Bronchial epithelial cell (primary cell): ENCODE data around the gene HDAC4. TPM values are rescaled to one million over a fixed set of nuclear protein-coding genes. Genes with fewer than 3 reads are reported as not detected.

Source experiments
- DNase-seq: peaks from one replicate; pipeline ENCODE4 v3.0.0-alpha.2; 2010; ENCODE audit warnings: low read depth
- FAIRE-seq: peaks from 2 replicates; lab custom pipeline; 2011; peaks lifted over from hg19 to GRCh38; lab: Jason Lieb, UNC
- H3K27me3 ChIP-seq: 2 replicates; pipeline ENCODE4 v1.5.1; 2011; ENCODE audit warnings: low read length; ENCODE audit not compliant: control insufficient read depth, insufficient read depth
- H3K36me3 ChIP-seq: 2 replicates; pipeline ENCODE4 v1.5.1; 2011; ENCODE audit warnings: low read length; ENCODE audit not compliant: control insufficient read depth, insufficient read depth
- H3K4me3 ChIP-seq: 2 replicates; pipeline ENCODE4 v1.5.1; 2011; ENCODE audit warnings: mild to moderate bottlenecking, low read depth, low read length, control low read depth
- total RNA-seq: library from RNA; depleted of rRNA; stranded (reverse); fragments of >200 nt; gene quantifications from 2 replicates; pipeline ENCODE4 v1.2.1, GENCODE V29; 2014
- TF ChIP-seq, protein P1 (sequence below): IDR thresholded peaks from 2 replicates; pipeline ENCODE4 v1.5.1; 2011; ENCODE audit warnings: mild to moderate bottlenecking, moderate library complexity, low read length, control low read depth, inconsistent platforms; ENCODE audit not compliant: insufficient read depth, severe bottlenecking

Gene HDAC4
- total RNA-seq, 1 donor from 2014 or later, result 5.3 TPM

DNA sequence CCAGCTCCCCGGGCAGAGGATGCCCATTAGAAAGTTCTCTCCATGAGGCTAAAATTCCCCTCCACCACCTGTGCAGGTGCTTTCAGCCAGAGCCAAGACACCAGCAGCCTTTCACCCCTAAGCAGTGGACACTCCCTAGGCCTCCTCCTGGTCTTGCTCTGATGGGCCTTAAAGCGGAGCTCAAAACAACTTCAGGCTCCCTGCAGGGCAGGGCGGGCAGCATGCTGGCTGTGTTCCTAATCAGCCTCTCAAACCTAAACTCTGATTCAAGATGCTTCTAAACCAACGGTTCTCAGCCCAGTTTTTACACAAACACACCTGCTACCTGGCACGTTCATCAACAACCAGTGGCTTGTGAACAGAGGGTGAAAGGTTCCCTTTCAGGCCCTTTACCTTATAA, 298.6 kb downstream of the HDAC4 start:
- DNase-seq (no peak), FAIRE-seq (no peak)
- no peaks in the 10 kb centered on the region for H3K36me3 ChIP-seq

DNA sequence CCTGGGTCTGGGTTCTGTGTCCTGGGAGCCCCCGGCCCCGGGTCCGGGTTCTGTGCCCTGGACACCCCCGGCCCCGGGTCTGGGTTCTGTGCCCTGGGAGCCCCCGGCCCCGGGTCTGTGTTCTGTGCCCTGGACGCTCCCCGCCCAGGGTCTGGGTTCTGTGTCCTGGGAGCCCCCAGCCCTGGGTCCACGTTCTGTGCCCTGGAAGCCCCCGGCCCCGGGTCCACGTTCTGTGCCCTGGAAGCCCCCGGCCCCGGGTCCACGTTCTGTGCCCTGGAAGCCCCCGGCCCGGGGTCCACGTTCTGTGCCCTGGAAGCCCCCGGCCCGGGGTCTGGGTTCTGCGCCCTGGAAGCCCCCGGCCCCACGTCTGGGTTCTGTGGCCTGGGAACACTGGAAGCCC, 299.0 kb downstream of the HDAC4 start:
- Histone ChIP-seq H3K36me3 (no peaks in the 10 kb centered on the region), H3K27me3 (no peaks in the 10 kb centered on the region), H3K4me3 (no peak overlapping the region)
- TF ChIP-seq, protein P1, sequence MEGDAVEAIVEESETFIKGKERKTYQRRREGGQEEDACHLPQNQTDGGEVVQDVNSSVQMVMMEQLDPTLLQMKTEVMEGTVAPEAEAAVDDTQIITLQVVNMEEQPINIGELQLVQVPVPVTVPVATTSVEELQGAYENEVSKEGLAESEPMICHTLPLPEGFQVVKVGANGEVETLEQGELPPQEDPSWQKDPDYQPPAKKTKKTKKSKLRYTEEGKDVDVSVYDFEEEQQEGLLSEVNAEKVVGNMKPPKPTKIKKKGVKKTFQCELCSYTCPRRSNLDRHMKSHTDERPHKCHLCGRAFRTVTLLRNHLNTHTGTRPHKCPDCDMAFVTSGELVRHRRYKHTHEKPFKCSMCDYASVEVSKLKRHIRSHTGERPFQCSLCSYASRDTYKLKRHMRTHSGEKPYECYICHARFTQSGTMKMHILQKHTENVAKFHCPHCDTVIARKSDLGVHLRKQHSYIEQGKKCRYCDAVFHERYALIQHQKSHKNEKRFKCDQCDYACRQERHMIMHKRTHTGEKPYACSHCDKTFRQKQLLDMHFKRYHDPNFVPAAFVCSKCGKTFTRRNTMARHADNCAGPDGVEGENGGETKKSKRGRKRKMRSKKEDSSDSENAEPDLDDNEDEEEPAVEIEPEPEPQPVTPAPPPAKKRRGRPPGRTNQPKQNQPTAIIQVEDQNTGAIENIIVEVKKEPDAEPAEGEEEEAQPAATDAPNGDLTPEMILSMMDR, result no peak
- DNase-seq (no peak), FAIRE-seq (no peak)

More for the DNA sequence above, 298.6 kb downstream of the HDAC4 start:
- Histone ChIP-seq H3K4me3 (no peak overlapping the region), H3K27me3 (no peaks in the 10 kb centered on the region)
- TF ChIP-seq, protein P1, result no peak

GRCh38 chr2:239101071-239101470, 299.7 kb downstream of the HDAC4 start:
- Histone ChIP-seq H3K36me3 (no peaks in the 10 kb centered on the region), H3K27me3 (no peaks in the 10 kb centered on the region), H3K4me3 (no peak overlapping the region)
- TF ChIP-seq, protein P1, result no peak
- DNase-seq, result no peak
- no peak for FAIRE-seq

GRCh38 chr2:239099474-239099873, 301.3 kb downstream of the HDAC4 start:
- FAIRE-seq, result no peak
- H3K27me3 ChIP-seq, result no peaks in the 10 kb centered on the region
- no peak for DNase-seq
- no peaks in the 10 kb centered on the region for H3K36me3 ChIP-seq
- no peak overlapping the region for H3K4me3 ChIP-seq
- TF ChIP-seq, protein P1, result no peak

GRCh38 chr2:239098288-239098970, 302.4 kb downstream of the HDAC4 start:
- FAIRE-seq (no peak), DNase-seq (no peak)
- Histone ChIP-seq H3K27me3 (no peaks in the 10 kb centered on the region), H3K36me3 (no peaks in the 10 kb centered on the region), H3K4me3 (no peak overlapping the region)
- TF ChIP-seq, protein P1, result no peak

- H3K36me3 ChIP-seq, result no peaks in the 10 kb centered on the region
- DNase-seq, result no peak
- no peaks in the 10 kb centered on the region for H3K27me3 ChIP-seq
- no peak overlapping the region for H3K4me3 ChIP-seq
- FAIRE-seq, result no peak
- TF ChIP-seq, protein P1, result no peak
Measured at GRCh38 chr2:239097428-239097696, 303.5 kb downstream of the HDAC4 start.
